Ramos (cell line): ENCODE measurements around the gene HMGCS2.

Source experiments
- in situ Hi-C: fragments of 300-500 bp; cut with MboI; formaldehyde crosslinking; loops from one replicate; pipeline ENCODE4 v1.14.3; 2022; ENCODE audit warnings: low sequenced_read_pairs; ENCODE audit not compliant: unreplicated experiment

Gene HMGCS2

DNA sequence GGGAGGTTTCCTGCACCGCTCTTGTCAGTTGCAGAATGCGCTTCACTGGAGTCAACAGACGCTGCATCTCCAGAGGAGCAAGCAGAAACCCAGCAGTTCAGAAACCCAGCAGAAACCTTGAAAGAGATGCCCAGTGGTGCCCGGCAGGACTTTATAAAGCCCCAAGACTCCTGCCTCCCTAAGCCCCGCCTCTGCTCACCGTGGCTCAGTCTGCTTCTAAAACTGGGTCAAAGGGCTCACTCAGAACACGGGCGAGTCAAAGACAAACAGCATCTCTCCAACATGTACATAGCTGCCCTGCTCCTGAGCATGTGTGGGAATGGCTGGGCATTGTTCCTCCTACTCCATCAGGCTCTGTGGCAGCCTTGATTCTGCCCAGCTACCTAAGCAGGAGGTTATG is at the start of gene HMGCS2:
TSS of gene HMGCS2 (minus strand) at position 128 of the 400 bp plus-strand sequence. CDS start at position 67, 61 bp downstream.
- in situ Hi-C loops, result no loop called here

DNA sequence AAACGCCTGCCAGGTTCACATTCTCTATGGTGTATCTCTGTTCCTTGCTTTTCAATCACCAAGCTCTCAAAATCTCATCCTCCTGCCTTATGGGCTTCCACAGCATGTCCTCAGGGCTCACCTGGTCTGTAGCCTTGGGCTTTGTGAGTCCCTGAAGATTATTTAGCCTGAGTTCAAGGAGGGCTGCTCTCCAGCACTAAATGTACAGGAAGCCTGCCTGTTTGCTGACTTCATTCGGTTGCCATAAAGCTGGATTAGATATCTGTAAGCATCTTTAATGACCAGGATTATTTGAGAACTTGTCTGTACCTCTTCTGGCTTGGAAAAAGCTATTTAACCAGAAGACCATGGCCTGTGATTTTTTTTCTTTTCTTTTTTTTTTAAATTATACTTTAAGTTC is 49.5 kb upstream of the HMGCS2 start:
- in situ Hi-C loops, result no loop called here

DNA sequence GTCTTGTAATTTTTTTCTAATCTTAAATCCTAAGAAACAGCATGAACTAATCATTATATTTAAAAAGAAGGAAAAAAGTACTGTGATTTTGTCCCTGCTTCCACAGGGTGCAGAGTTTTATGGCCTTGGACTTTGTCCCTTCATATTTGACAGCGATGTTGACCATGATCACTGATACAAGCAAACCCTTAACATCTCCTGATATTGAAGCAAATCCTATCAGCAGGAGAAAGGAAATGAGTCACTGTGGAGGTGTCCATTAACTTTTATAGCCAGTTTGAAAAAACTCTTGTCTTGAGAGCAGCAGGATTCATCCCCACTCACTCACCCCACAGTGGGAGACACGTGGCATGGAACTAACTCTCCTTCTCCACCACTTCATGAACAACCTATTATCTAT is 47.7 kb upstream of the HMGCS2 start:
- in situ Hi-C loops, result no loop called here

DNA sequence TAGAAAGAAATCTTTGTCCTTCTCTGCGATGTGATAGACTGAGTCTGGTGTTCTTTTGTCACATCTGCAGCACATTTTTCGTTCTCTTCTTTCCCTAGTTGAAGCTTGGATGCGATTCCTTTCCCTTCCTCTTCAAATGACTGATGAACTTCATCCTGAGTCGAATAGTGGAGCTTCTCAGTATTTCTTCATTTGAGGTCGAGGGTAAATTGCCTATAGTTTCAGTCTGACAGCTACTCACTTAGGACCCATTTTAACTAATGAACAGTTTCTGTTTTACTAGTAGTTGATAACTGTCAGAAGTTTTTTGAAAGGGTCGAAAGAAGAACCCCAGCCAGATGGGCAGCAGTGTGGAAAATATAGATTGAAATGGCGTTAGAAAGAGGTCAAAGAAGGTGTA is 47.2 kb upstream of the HMGCS2 start:
- in situ Hi-C loops, result no loop called here

DNA sequence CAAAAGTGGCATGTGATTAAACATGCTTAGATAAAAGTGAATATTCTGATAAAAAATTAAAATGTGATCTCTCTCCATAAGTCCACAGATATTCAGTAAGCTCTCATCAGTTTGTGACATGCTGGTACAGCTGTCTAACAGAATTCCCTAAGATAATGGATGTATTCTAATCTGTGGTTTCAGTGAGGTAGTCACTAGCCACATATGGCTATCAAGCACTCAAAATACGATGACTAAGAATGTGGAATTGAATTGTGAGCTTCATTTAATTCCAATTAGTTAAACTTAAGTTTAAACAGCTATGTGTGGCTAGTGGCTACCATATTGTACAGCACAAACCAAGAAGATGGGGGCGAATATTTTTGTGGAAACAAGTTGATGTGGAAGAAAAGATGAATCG is 46.7 kb upstream of the HMGCS2 start:
- in situ Hi-C loops, result no loop called here

DNA sequence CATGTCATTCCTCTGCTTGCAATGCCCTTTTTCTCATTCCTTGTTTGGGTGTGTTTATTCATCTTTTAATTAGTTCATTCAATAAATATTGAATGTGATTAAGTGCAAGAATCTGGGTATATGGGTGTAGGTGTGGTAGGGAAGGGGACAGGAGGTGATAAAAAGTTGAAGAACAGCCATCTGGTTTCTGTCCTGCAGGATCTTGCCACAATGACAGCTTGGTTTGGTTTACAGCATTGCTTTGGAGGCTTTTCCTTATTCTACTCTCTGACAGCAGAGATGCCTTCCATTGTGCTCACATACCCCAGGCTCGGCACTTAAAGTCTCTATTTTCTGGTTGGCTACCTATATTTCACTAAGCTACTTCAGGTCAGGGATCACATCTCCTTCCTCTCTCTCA is 45.6 kb upstream of the HMGCS2 start:
- in situ Hi-C loops, result no loop called here

DNA sequence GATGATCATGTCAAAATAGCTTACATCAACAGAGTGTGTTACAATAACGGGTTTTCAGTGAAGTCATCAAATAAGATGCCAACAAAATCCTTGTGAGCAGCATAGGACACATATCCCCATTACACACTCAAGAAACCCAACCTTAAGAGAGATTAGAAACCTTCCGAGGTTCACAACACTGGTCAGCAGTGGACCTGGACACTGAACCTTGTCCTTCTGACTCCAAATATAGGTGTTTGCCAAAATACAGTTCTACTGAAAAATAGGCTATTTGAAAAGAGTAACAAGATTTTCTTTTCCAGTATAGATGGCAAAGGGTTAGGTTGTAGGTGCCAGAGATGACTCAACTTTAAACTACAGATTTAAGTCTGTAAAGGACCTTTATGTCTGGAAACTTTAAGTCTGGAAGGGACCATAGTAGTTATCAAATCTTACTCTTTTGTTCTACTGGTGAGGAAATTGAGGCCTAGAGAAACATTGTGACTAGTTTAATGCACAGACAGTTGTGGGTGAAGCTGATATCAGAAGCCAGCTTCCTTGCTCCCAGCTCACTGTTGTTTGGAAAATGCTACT is 43.4 kb upstream of the HMGCS2 start:
- in situ Hi-C loops, result no loop called here

DNA sequence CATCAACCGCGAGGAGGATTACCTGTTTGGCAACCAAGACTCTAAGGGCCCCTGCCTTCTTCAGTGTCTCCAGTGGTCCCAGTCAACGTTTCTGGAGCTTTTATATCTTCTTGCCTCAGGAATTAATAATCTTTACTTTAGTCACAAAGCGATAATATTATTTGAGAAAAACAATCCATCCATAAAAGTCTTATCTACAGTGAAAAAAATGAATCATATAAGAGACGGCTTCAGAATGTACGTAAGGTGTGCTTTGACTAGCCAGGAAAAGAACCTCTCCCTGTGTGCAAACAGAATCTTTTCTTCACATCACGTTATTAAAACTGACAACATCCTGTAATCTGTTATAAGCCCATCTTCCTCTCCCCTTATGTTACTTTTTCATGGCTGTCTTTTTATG is 42.7 kb upstream of the HMGCS2 start, which contains the start of gene REG4:
TSS of gene REG4 (minus strand) at position 74 of the 400 bp plus-strand sequence. CDS start 2,691 bp downstream, outside the sequence.
- in situ Hi-C loops, result no loop called here

DNA sequence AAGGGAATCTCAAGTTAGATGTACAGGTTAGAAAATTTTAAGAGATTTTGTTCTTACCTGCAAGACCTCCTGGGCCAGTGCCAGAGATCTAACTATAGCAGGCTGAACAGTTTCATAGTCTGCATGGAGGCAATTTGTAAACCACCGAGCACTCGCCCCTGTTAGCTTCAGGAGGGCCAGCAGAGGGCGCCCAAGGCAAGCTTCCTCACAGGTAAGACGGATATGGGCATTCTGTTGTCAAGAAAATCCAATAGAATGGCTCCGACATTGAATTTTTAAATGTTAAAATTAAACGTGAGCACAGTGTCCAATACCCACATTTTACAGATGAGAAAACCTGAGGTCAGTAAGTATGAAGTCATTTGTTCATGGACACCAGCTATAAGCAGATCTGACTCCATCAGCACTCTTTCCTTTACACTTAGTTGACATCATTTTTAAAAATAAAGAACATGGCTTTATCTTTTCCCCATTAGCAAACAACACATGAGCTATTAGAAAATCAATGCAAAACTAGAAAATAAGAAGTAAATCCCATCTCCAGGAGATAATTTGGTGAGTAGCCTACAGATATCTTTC is 40.4 kb upstream of the HMGCS2 start:
- in situ Hi-C loops, result no loop called here

DNA sequence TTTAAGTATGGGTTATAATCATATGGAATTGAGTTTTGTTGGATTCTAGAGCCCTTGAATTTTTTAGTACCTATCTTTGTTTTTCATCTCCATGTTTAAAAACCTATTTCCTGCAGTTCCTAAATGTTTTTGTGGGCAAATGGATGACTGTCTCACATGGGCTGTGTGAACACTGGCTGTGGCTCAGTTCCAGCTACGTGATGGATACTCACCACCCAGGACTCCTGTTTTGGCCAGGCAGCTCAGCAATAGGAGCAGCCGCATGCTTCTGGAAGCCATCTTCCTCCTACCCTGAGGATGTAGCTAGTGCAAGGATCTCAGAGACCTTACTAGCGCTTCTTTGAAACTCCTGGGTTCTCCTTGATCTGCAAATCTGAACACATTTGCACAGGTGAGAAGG is 39.8 kb upstream of the HMGCS2 start:
- in situ Hi-C loops, result no loop called here

DNA sequence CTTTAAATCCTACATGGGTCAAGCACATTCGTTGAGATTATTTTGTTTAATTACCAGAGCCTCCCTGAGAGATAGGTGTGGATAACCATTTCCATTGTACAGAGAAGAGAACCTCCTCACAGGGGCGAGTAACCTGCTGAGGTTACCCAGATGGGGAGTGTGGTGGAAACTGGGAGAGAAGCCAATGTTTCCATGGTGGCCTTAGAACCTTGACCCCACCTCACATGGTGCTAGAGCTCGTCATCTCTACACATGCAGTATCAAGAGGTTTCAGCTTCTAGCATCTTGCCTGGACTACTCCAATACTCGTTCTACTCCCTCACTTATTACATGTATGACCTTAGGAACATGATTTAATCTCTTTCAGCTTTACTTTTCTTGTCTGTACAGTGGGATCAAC is 37.8 kb upstream of the HMGCS2 start:
- in situ Hi-C loops, result no loop called here

DNA sequence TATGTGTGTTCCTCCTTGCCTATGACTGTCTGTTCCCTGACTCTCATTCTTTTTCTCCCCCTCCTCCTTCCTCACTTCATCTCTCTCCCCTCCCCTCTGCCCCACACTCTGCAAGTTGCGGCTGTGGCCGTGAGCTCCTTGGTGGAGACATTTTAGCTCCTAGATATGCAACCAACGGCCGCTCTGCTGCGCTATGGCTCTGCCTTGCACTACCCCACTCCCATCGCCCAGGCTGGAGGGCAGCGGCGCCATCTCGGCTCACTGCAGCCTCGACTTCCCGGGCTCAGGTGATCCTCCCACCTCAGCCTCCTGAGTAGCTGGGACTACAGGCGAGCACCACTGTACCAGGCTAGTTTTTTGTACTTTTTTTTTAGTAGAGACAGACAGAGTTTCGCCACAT is 37.0 kb upstream of the HMGCS2 start:
- in situ Hi-C loops, result no loop called here

DNA sequence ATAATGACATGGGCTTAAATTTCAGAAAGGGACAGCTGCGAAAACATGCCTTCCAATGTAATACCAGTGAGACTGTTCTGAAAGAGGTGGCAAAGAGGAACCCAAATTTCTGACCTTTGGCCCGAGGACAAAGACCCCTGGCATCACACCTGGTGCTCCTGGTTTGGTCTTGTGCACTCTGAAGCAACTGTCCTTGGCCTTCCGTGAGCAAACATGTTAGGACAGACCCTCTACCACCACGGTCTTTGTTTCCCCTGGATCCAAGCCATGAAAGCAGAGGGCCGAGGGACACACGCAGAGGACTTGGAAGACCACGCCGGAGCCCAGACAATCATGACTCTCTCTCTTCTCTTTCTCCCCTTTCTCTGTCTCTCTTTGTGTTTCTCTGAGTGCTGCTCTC is 36.5 kb upstream of the HMGCS2 start:
- in situ Hi-C loops, result no loop called here

DNA sequence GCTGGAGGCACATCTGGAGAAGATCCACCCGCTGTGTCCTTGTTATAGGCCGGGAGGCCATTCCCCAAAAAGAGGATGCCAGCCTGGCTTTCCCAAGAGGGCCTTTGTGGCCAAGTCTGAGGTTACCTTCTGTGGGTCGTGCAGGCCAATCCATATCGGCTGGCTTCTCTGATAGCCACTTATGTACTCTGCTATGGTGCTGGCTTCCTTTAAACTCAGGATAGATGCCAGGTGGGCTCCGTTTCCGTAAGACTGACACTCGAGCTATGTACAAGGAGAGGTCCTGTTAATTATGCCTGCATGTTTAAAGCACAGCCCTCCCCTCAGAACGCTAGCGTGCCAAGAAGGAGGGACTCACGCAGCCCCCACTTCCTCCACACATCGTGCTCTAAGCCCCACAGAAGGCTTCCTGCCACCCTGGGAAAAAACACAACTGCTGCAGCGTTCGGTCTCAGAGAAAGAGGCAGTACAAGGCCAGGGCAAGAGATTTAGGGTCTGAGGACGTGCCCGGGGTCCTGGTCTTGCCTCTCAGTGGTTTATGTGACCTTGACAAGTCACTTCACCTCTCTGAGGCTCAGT is 31.0 kb upstream of the HMGCS2 start:
- in situ Hi-C loops, result no loop called here

DNA sequence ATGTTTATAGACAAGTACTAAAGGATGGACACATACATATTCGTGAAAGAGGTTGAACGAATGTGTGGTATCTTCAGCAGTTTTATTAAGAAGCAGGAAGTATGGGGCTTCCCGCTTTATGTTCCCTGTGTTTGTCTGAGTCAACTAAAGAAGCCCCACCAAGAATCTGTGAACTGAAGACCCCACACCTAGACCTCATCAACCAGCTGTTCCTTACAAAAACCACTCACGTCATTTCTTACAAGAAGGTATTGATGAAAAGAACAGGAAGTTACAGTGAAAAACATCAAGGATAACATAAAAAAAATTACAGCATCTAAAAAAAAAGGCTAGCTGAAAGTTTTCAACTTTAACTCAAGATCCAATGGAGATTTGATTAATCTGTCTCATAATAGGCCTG is 30.3 kb upstream of the HMGCS2 start:
- in situ Hi-C loops, result no loop called here

DNA sequence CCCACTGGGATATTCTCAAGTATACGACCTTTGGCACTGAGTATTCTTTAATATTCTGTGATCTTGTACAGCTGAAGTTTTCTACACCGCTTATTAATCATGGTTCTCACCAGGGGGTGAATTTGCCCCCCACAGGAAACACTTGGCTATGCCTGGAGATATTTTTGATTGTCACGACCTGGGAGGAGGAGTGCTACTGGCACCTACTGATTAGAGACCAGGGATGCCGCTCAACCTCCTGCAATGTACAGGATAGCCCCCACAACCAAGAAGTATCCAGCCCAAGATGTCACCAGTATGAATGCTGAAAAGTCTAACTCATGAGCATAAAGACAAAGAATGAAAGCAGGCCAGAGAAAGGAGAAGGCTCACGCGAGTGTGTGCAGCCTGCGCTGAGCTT is 28.9 kb upstream of the HMGCS2 start:
- in situ Hi-C loops, result no loop called here

DNA sequence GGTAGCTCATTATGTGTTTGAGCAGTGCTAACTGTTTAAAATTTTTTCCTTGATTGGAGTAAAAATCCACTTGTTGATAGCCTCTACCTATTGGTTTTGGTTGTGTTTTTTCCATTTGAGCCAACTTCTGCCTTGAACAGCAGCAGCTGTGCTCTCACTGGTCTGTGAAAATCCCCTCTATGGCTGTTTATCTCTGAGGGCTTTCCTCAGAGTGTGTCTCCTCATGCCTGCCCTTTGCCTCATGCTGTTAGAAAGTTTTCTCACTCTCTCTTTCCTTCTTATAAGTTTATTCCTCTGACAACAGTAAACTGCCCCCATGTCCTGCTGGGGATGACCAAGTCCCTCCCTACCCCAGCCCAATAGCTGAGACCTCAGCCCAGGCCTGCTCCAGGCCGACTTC is 28.5 kb upstream of the HMGCS2 start:
- in situ Hi-C loops, result no loop called here

DNA sequence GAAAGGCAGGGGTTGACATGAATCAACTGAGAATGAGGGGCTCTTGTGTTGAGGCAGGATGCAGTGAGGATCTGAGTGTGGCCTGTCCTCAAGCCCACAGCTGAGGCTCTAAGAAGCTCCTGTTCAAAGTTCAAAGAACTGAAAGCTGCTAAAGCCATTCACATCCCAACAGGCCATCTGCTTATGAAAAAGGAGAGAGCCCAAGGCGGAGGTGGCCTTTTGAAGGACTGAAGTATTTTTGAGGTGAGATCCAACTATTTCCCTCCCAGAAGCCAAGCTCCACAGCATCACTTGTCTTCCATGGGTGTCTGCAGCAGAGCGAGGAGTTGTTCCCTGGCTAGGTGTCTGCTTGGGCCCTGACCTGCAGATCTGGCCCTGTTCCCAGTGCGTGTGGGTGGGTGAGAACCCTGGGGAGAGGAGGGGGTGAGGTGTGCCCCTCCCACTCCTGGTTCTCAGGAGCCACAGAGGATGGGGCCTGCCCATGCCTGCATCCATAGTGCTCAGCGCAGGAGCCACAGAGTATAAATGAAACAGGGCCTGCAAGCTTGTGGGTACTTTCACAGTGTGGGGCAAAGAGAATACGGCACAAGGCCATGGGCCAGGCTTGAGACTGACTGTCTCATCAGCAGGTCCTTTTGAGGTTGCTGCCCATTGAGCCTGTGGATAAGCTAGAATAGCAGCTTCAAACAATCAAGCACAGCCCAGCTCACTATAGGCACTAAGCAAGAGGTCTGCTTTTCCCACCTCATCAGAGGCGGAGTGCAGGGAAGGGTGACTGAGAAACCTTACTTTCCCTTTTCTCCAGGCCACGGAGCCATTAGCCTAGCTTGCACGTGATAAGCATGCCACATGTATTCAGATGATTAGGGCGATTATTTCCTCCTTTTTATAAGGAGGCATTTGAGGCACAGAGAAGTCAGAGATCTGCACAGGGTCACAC is 26.8 kb upstream of the HMGCS2 start:
- in situ Hi-C loops, result no loop called here

DNA sequence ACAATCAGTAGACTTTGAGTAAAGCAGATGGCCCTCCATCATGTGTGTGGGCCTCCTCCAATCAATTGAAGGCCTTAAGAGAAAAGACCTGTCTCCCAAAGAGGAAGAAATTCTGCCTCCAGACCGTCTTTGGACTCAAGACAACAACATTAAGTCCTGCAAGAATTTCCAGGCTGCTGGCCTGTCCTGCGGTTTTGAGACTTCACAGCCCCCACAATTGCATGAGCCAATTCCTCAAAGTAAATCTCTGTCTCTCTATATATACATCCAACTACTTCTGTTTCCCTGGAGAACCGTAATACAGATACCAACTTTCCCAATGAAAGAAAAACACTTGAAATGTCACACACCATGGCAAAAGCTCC is 26.2 kb upstream of the HMGCS2 start:
- in situ Hi-C loops, result no loop called here

DNA sequence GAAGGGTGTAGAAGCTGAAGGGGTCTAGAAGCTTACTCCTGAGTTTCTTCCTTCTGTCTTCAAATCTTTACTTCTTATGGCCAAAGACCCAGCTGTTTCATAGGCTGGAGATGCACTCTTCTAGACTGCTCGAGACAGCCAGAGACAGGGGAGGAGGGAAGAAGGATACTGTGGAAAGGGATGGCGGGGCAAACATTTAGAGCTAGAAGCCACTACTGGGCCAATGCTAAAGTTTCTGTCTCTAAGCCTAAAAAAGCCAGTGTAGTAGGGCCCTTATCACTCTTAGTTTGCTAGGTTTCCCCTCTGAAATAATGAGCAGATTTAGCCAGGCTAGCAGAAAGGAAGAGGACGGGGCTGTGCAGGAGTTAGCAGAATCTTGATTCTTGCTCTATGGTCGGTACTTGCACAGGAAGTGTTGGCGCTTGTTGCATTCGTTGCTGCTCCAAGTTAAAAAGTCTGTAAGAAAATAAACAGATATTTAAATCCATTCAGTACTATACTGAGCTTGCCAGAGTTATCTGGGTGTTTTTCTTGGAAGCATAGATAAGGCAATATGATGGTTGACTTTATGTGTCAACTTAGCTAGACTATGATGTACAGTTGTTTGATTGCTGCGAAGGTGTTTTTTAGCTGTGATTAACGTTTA is 25.6 kb upstream of the HMGCS2 start:
- in situ Hi-C loops, result no loop called here

DNA sequence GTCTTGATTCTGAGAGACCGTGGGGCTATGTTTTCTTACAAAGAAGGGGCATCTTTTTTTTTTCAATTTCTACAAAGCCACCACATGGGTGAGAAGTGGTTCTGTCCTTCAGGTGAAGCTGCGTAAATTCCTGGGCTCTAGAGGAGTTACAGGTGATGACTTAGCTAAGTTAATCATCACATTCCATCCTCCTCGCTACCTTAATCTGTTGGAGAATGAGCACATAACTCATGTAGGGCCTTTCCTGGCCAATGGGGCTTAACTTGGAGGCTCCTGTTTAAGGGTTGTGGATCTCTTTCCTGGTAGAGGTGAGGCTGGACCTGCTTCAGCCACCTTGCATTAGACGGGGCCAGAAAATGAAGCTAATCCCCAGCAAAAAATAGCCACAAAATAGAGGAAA is 22.7 kb upstream of the HMGCS2 start:
- in situ Hi-C loops, result no loop called here
